Skeletal muscle satellite cell (primary cell): ENCODE data around the gene GRM3.

Experiments
- H3K27me3 ChIP-seq: 2 replicates; pipeline ENCODE4 v1.7.0; 2013; ENCODE audit warnings: low read length; ENCODE audit not compliant: control insufficient read depth, insufficient read depth
- H3K36me3 ChIP-seq: 2 replicates; pipeline ENCODE4 v1.7.0; 2013; ENCODE audit warnings: mild to moderate bottlenecking, control low read depth, low read length; ENCODE audit not compliant: insufficient read depth
- H3K4me1 ChIP-seq: 2 replicates; pipeline ENCODE4 v1.7.0; 2013; ENCODE audit warnings: low read length; ENCODE audit not compliant: control insufficient read depth, insufficient read depth
- H3K4me2 ChIP-seq: 2 replicates; pipeline ENCODE4 v1.7.0; 2013; ENCODE audit warnings: mild to moderate bottlenecking, low read length
- H3K4me3 ChIP-seq: 2 replicates; pipeline ENCODE4 v1.7.0; 2013; ENCODE audit warnings: low read length
- H3K9ac ChIP-seq: 2 replicates; pipeline ENCODE4 v1.7.0; 2013; ENCODE audit warnings: mild to moderate bottlenecking, low read depth, low read length, moderate library complexity
- H3K9me3 ChIP-seq: replicated peaks from 2 replicates; pipeline ENCODE4 v1.7.0; 2013; ENCODE audit warnings: mild to moderate bottlenecking, control low read depth, low read length

GRM3 gene

GRCh38 chr7:86851566-86851965 lies 207.9 kb downstream of the GRM3 start:
- H3K27me3 ChIP-seq = no peaks in the 10 kb centered on the region
- H3K9me3 ChIP-seq = no peaks in the 10 kb centered on the region
- H3K4me1 ChIP-seq = no peaks in the 10 kb centered on the region
- no peak overlapping the region for H3K4me3 ChIP-seq
- H3K4me2 ChIP-seq = no peak overlapping the region
- no peaks in the 10 kb centered on the region for H3K36me3 ChIP-seq
- no peak overlapping the region for H3K9ac ChIP-seq

- Histone ChIP-seq H3K9ac (no peak overlapping the region), H3K4me1 (no peaks in the 10 kb centered on the region), H3K4me2 (no peak overlapping the region), H3K9me3 (no peaks in the 10 kb centered on the region), H3K36me3 (no peaks in the 10 kb centered on the region), H3K4me3 (no peak overlapping the region), H3K27me3 (no peaks in the 10 kb centered on the region)
Observed at GRCh38 chr7:86863452-86863851, 219.7 kb downstream of the GRM3 start.

- H3K9ac ChIP-seq = no peak overlapping the region
Observed at GRCh38 chr7:86867163-86867762, 223.6 kb downstream of the GRM3 start.

GRCh38 chr7:86876146-86876545 lies 232.4 kb downstream of the GRM3 start:
- Histone ChIP-seq H3K4me3 (no peak overlapping the region), H3K9ac (no peak overlapping the region), H3K27me3 (no peaks in the 10 kb centered on the region), H3K4me1 (no peaks in the 10 kb centered on the region), H3K9me3 (no peaks in the 10 kb centered on the region), H3K4me2 (no peak overlapping the region), H3K36me3 (no peaks in the 10 kb centered on the region)

More at GRCh38 chr7:86867163-86867762, 223.6 kb downstream of the GRM3 start:
- H3K36me3 ChIP-seq = no peaks in the 10 kb centered on the region
- no peaks in the 10 kb centered on the region for H3K9me3 ChIP-seq
- no peaks in the 10 kb centered on the region for H3K27me3 ChIP-seq
- H3K4me1 ChIP-seq = no peaks in the 10 kb centered on the region
- H3K4me2 ChIP-seq = no peak overlapping the region
- H3K4me3 ChIP-seq = no peak overlapping the region

- H3K9me3 ChIP-seq = no peaks in the 10 kb centered on the region
- no peak overlapping the region for H3K4me3 ChIP-seq
- H3K36me3 ChIP-seq = no peaks in the 10 kb centered on the region
- no peaks in the 10 kb centered on the region for H3K27me3 ChIP-seq
- H3K4me2 ChIP-seq = no peak overlapping the region
- H3K9ac ChIP-seq = no peak overlapping the region
- no peaks in the 10 kb centered on the region for H3K4me1 ChIP-seq
Observed at GRCh38 chr7:86884152-86884551, 240.4 kb downstream of the GRM3 start.

GRCh38 chr7:86889501-86889900 lies 245.8 kb downstream of the GRM3 start:
- no peaks in the 10 kb centered on the region for H3K27me3 ChIP-seq

GRCh38 chr7:86898171-86898570 lies 254.5 kb downstream of the GRM3 start:
- Histone ChIP-seq H3K4me1 (no peaks in the 10 kb centered on the region), H3K4me3 (no peak overlapping the region), H3K9me3 (no peaks in the 10 kb centered on the region), H3K27me3 (no peaks in the 10 kb centered on the region), H3K4me2 (no peak overlapping the region), H3K9ac (no peak overlapping the region), H3K36me3 (no peaks in the 10 kb centered on the region)

More at GRCh38 chr7:86889501-86889900, 245.8 kb downstream of the GRM3 start:
- Histone ChIP-seq H3K36me3 (no peaks in the 10 kb centered on the region), H3K4me2 (no peak overlapping the region), H3K4me1 (no peaks in the 10 kb centered on the region), H3K9ac (no peak overlapping the region), H3K9me3 (no peaks in the 10 kb centered on the region), H3K4me3 (no peak overlapping the region)

GRCh38 chr7:86900886-86901285 lies 257.2 kb downstream of the GRM3 start:
- H3K27me3 ChIP-seq = no peaks in the 10 kb centered on the region
- no peak overlapping the region for H3K4me3 ChIP-seq
- H3K4me2 ChIP-seq = no peak overlapping the region
- no peaks in the 10 kb centered on the region for H3K9me3 ChIP-seq
- no peaks in the 10 kb centered on the region for H3K4me1 ChIP-seq
- H3K36me3 ChIP-seq = no peaks in the 10 kb centered on the region
- H3K9ac ChIP-seq = no peak overlapping the region

- H3K9ac ChIP-seq = no peak overlapping the region
- no peaks in the 10 kb centered on the region for H3K36me3 ChIP-seq
- H3K9me3 ChIP-seq = no peaks in the 10 kb centered on the region
- H3K4me1 ChIP-seq = no peaks in the 10 kb centered on the region
- H3K4me3 ChIP-seq = no peak overlapping the region
- no peaks in the 10 kb centered on the region for H3K27me3 ChIP-seq
- H3K4me2 ChIP-seq = no peak overlapping the region
Observed at GRCh38 chr7:86904949-86905834, 261.5 kb downstream of the GRM3 start.

- no peaks in the 10 kb centered on the region for H3K36me3 ChIP-seq
- no peaks in the 10 kb centered on the region for H3K27me3 ChIP-seq
- H3K9me3 ChIP-seq = no peaks in the 10 kb centered on the region
- no peak overlapping the region for H3K4me3 ChIP-seq
- no peak overlapping the region for H3K9ac ChIP-seq
- no peak overlapping the region for H3K4me2 ChIP-seq
- no peaks in the 10 kb centered on the region for H3K4me1 ChIP-seq
Observed at GRCh38 chr7:86908948-86909347, 265.2 kb downstream of the GRM3 start.

- H3K36me3 ChIP-seq = no peaks in the 10 kb centered on the region
- no peak overlapping the region for H3K4me3 ChIP-seq
- H3K9ac ChIP-seq = no peak overlapping the region
- no peak overlapping the region for H3K4me2 ChIP-seq
- no peaks in the 10 kb centered on the region for H3K27me3 ChIP-seq
- H3K9me3 ChIP-seq = no peaks in the 10 kb centered on the region
- no peaks in the 10 kb centered on the region for H3K4me1 ChIP-seq
Observed at GRCh38 chr7:86911659-86912058, 267.9 kb downstream of the GRM3 start.

GRCh38 chr7:86913709-86914108 lies 270.0 kb downstream of the GRM3 start:
- no peaks in the 10 kb centered on the region for H3K36me3 ChIP-seq
- no peaks in the 10 kb centered on the region for H3K9me3 ChIP-seq
- no peak overlapping the region for H3K9ac ChIP-seq
- H3K4me3 ChIP-seq = no peak overlapping the region
- H3K4me2 ChIP-seq = no peak overlapping the region
- no peaks in the 10 kb centered on the region for H3K4me1 ChIP-seq
- H3K27me3 ChIP-seq = no peaks in the 10 kb centered on the region
